NB4 (cell line): ENCODE results near the gene DTNA.
"Not testable (repeated sequence)": the region's sequence is repeated elsewhere in the genome, so short reads cannot be mapped to it uniquely, and the experiment has no call there.

ENCODE experiments used
- DNase-seq: peaks from one replicate; pipeline ENCODE4 v3.0.0; 2010; ENCODE audit warnings: low read depth
- H3K4me3 ChIP-seq: one replicate; pipeline ENCODE4 v1.5.1; 2011; ENCODE audit warnings: mild to moderate bottlenecking, low read depth, low read length, moderate library complexity
- CTCF ChIP-seq: IDR thresholded peaks from one replicate; pipeline ENCODE4 v1.5.1; 2012; ENCODE audit warnings: low read depth, low read length
- MAX ChIP-seq: IDR thresholded peaks from 2 replicates; pipeline ENCODE4 v1.6.1; 2011; ENCODE audit warnings: low read depth, low read length
- MYC ChIP-seq: IDR thresholded peaks from 2 replicates; pipeline ENCODE4 v1.6.1; 2011; ENCODE audit warnings: low read depth, low read length
- POLR2A ChIP-seq: IDR thresholded peaks from 2 replicates; pipeline ENCODE4 v1.6.1; 2011; ENCODE audit warnings: mild to moderate bottlenecking; ENCODE audit not compliant: insufficient read length; ENCODE audit errors: extremely low read depth

DTNA gene

DNA sequence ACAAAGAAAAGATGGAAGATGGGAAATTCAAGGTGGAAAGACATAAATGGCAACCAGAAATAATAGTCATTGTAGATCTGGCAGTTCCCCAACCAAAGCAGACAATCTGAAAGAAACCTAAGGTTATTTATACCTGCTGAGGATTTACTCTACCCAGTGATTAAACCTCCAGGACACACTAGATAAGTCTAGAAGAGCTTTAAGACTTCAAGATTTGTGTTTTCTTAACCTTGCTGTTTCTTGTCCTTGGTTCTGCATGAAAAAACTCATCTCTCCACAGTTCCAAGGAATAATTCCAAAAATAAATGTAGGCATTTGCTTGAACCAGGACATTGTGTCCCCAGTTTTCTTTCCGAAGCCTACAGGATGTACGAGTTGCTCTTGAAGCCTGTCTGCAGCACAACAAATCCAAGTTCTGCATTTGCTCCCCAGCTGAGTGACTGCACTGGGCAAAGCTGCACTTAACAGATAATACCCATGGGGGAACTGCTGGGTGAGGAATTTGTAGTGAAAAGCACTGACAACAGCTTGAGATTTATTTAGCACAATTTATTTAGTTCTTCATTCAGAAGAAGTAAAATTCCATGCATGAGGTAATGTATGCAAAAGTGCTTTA, 19.8 kb downstream of the DTNA start:
- no peak for TF ChIP-seq CTCF
- H3K4me3 ChIP-seq, result no peak overlapping the region
- peak; percentile 3 for DNase-seq

- DNase-seq, result no peak
- no peak overlapping the region for H3K4me3 ChIP-seq
- TF ChIP-seq MYC (no peak), POLR2A (no peak), MAX (no peak), CTCF (no peak)
Measured at GRCh38 chr18:34730774-34731173, 20.7 kb downstream of the DTNA start.

- TF ChIP-seq CTCF (no peak), MYC (no peak), POLR2A (no peak), MAX (no peak)
- DNase-seq, result no peak
- H3K4me3 ChIP-seq, result no peak overlapping the region
Measured at GRCh38 chr18:34734056-34734455, 24.0 kb downstream of the DTNA start.

- H3K4me3 ChIP-seq, DNase-seq: not testable (repeated sequence)
Measured at GRCh38 chr18:34734526-34734925, 24.4 kb downstream of the DTNA start.

GRCh38 chr18:34738175-34738894, 28.2 kb downstream of the DTNA start:
- no peak for DNase-seq
- no peak overlapping the region for H3K4me3 ChIP-seq
- TF ChIP-seq MAX (no peak), CTCF (no peak), POLR2A (no peak), MYC (no peak)

GRCh38 chr18:34740101-34740500, 30.0 kb downstream of the DTNA start:
- DNase-seq, result no peak
- no peak for TF ChIP-seq MAX
- TF ChIP-seq MYC, result no peak
- no peak for TF ChIP-seq CTCF
- TF ChIP-seq POLR2A, result no peak

More at GRCh38 chr18:34740101-34740500, 30.0 kb downstream of the DTNA start:
- H3K4me3 ChIP-seq, result no peak overlapping the region
